SU-DHL-6 (cell line): ENCODE data around the gene D2HGDH.

ENCODE experiments used
- H2AFZ ChIP-seq: fragments of 200-600 bp; sonication (generic); 2 replicates; pipeline ENCODE4 v1.6.1; 2014; ENCODE audit warnings: low read depth, mild to moderate bottlenecking, moderate library complexity, mixed read lengths, antibody characterized with exemption, low read length; ENCODE audit not compliant: severe bottlenecking
- H3F3A ChIP-seq: fragments of 200-600 bp; shearing (Covaris generic); 2 replicates; pipeline ENCODE4 v1.6.0; 2016; ENCODE audit warnings: antibody characterized with exemption, mild to moderate bottlenecking; ENCODE audit not compliant: insufficient read depth
- H3K27ac ChIP-seq: fragments of 200-600 bp; sonication (generic); 2 replicates; pipeline ENCODE4 v1.5.1; 2016; ENCODE audit warnings: low read depth, mild to moderate bottlenecking, low read length, moderate library complexity, mixed read lengths
- H3K27me3 ChIP-seq: fragments of 200-600 bp; sonication (generic), shearing (Covaris generic); 2 replicates; pipeline ENCODE4 v1.6.0; 2014; ENCODE audit warnings: mild to moderate bottlenecking, low read length
- H3K36me3 ChIP-seq: fragments of 200-600 bp; sonication (generic); 2 replicates; pipeline ENCODE4 v1.6.1; 2014; ENCODE audit warnings: mild to moderate bottlenecking, low read length, mixed read lengths
- H3K4me2 ChIP-seq: fragments of 300-600, 200-600 bp; shearing (Covaris generic), sonication (generic); 2 replicates; pipeline ENCODE4 v1.6.0; 2014; ENCODE audit warnings: low read length, low read depth, mild to moderate bottlenecking; ENCODE audit not compliant: poor library complexity, severe bottlenecking
- H3K4me3 ChIP-seq: fragments of 200-600 bp; sonication (generic); 2 replicates; pipeline ENCODE4 v1.5.1; 2014; ENCODE audit warnings: antibody characterized with exemption, low read length, mild to moderate bottlenecking, mixed read lengths; ENCODE audit not compliant: insufficient read depth, poor library complexity, severe bottlenecking
- H3K79me2 ChIP-seq: fragments of 200-600 bp; sonication (generic); 2 replicates; pipeline ENCODE4 v1.6.1; 2014; ENCODE audit warnings: mild to moderate bottlenecking, low read length, moderate library complexity; ENCODE audit not compliant: insufficient read depth
- H3K9ac ChIP-seq: fragments of 200-600 bp; sonication (generic); 2 replicates; pipeline ENCODE4 v1.7.0; 2014; ENCODE audit warnings: mild to moderate bottlenecking, low read length
- H3K9me2 ChIP-seq: fragments of 200-600 bp; sonication (generic); replicated peaks from 2 replicates; pipeline ENCODE4 v1.6.1; 2014; ENCODE audit warnings: low read length; ENCODE audit not compliant: insufficient read depth
- H3K9me3 ChIP-seq: fragments of 200-600 bp; sonication (generic); 2 replicates; pipeline ENCODE4 v1.6.1; 2014; ENCODE audit warnings: low read length, mixed read lengths; ENCODE audit not compliant: insufficient read depth
- H4K20me1 ChIP-seq: fragments of 200-600 bp; sonication (generic); 2 replicates; pipeline ENCODE4 v1.6.1; 2014; ENCODE audit warnings: low read depth, mild to moderate bottlenecking, antibody characterized with exemption, low read length, moderate library complexity, mixed read lengths
- EZH2phosphoT487 ChIP-seq: fragments of 200-600 bp; sonication (generic), shearing (Covaris generic); conservative IDR thresholded peaks from 2 replicates; pipeline ENCODE4 v1.6.1; 2018; ENCODE audit warnings: mild to moderate bottlenecking, antibody characterized with exemption, low read length, moderate library complexity, mixed read lengths
- TF ChIP-seq, protein P1 (sequence below): fragments of 200-600 bp; sonication (generic); IDR thresholded peaks from one replicate; pipeline ENCODE4 v1.5.1; 2017; ENCODE audit warnings: antibody characterized with exemption, mild to moderate bottlenecking, low read length, moderate library complexity; ENCODE audit not compliant: insufficient read depth, poor library complexity, severe bottlenecking

D2HGDH gene

DNA sequence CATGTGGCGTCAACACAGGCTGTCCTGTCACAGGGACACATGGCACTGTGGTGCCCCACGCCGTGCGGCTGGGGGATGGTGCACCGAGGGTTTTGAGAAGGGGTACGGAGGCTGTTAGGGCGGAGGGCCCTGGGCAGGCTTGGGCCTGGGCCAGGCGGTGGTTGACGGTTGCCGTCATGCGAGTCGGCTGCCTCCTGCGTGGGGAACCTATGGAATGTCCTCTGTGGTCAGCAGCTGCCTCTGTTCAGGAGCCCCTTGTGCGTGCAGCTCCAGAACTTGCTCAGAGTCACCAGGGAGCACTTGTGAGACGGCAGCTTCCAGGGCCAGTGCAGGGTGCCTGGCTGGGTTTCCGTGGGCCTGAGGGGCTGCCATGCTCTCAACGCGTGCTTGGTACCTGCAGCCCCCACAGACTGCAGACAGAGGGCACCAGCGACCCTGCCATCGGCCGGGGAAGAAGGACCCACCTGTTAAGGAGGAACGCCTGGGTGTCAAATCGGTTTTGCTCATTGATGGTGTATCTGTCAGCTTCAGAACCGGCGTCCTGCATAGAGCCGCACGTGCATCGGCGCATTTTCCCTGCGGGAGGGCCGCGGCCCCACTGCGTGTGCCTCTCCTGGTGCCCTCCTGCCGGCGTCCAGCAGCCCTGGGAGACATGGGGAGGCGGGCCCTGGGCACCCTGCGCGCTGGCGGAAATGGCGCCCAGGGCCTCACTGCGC, 10.0 kb upstream of the D2HGDH start:
- H2AFZ ChIP-seq, result no peak overlapping the region
- H3K27me3 ChIP-seq, result no peaks in the 10 kb centered on the region
- H4K20me1 ChIP-seq, result no peaks in the 10 kb centered on the region
- H3K9ac ChIP-seq, result no peak overlapping the region
- no peaks in the 10 kb centered on the region for H3K9me2 ChIP-seq
- peaks cover 24% of the 10 kb centered on the region; the same call in 1 of the 2 replicates for H3K9me3 ChIP-seq
- TF ChIP-seq EZH2phosphoT487, result no peak
- TF ChIP-seq, protein P1, sequence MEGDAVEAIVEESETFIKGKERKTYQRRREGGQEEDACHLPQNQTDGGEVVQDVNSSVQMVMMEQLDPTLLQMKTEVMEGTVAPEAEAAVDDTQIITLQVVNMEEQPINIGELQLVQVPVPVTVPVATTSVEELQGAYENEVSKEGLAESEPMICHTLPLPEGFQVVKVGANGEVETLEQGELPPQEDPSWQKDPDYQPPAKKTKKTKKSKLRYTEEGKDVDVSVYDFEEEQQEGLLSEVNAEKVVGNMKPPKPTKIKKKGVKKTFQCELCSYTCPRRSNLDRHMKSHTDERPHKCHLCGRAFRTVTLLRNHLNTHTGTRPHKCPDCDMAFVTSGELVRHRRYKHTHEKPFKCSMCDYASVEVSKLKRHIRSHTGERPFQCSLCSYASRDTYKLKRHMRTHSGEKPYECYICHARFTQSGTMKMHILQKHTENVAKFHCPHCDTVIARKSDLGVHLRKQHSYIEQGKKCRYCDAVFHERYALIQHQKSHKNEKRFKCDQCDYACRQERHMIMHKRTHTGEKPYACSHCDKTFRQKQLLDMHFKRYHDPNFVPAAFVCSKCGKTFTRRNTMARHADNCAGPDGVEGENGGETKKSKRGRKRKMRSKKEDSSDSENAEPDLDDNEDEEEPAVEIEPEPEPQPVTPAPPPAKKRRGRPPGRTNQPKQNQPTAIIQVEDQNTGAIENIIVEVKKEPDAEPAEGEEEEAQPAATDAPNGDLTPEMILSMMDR, result no peak
- H3F3A ChIP-seq, result no peaks in the 10 kb centered on the region
- no peak overlapping the region for H3K4me2 ChIP-seq
- H3K79me2 ChIP-seq, result no peaks in the 10 kb centered on the region
- no peak overlapping the region for H3K4me3 ChIP-seq
- H3K27ac ChIP-seq, result no peak overlapping the region
- peaks cover 24% of the 10 kb centered on the region for H3K36me3 ChIP-seq

DNA sequence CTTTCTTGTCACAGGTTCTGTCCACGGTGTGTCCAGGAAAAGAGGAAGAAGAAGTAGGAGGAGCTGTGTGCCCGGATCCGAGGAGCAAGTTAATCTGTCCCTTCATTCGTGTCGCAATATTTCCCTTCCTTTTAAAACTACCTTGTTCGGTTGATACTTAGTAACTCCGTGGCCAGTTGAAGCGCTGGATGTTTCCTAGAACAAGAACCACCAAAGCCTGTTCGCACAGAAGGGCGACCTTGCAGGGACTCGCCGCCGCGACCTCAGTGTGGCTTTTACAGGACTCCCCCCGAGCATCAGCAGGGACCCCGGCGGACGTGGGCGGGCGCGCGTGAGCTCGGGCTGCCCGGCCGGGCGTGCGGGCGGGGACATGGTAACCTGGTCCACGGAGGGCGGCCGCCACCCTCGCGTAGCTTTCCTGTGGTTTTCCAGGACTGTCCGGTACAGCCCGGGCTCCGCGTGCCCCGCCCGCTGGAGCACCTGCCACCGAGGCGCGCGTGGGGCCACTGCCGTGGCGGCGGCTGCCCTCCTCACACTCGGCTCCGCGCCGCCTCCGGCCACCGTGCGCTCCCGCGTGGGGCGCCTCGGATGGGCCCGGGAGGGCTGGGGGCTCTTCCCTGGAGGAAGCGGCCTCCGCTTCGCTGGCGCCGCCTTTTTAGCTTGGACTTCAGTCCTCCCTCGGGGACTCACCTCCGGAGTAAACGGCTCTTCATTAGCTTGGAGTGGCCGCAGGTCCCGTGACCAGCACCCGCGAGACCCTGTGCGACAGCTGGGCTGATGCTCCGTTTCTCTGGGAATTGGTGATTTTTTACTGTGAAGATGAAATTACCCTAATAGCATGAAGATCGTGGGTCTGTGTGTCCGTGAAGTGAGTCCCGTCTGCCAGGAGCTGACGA, 9.2 kb upstream of the D2HGDH start:
- TF ChIP-seq EZH2phosphoT487, result no peak
- TF ChIP-seq, protein P1, result no peak
- Histone ChIP-seq H3K79me2 (no peaks in the 10 kb centered on the region), H3K27me3 (no peaks in the 10 kb centered on the region), H3F3A (no peaks in the 10 kb centered on the region), H3K9me2 (no peaks in the 10 kb centered on the region), H3K4me2 (no peak overlapping the region), H3K27ac (no peak overlapping the region), H3K9ac (no peak overlapping the region), H3K9me3 (peaks cover 24% of the 10 kb centered on the region; the same call in 1 of the 2 replicates), H3K36me3 (peaks cover 22% of the 10 kb centered on the region), H4K20me1 (no peaks in the 10 kb centered on the region), H3K4me3 (no peak overlapping the region), H2AFZ (no peak overlapping the region)

DNA sequence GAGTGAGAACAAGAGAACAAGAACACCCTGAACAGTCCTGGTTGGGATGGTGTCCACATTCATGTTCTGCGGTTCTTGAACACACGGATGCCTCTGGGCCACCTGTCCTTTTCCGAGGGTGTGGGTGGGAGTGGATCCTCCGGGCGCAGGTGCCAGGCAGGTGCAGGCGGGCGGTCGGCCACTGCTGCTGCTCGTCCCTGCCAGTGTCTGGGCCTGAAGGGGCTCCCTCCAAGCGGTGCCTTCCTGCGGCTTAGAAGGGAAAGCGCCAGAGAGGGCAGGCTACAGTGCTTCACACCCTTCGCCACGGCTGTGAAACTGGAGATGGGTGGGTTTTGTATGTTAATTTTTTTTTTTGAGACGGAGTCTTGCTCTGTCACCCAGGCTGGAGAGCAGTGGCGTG, 8.0 kb upstream of the D2HGDH start:
- Histone ChIP-seq H3K36me3 (peaks cover 16% of the 10 kb centered on the region), H3K79me2 (no peaks in the 10 kb centered on the region), H3F3A (no peaks in the 10 kb centered on the region), H3K9ac (no peak overlapping the region), H3K9me2 (no peaks in the 10 kb centered on the region), H3K4me2 (no peak overlapping the region), H2AFZ (no peak overlapping the region), H3K4me3 (no peak overlapping the region), H3K27ac (no peak overlapping the region), H3K9me3 (peaks cover 21% of the 10 kb centered on the region; the same call in 1 of the 2 replicates), H3K27me3 (no peaks in the 10 kb centered on the region), H4K20me1 (no peaks in the 10 kb centered on the region)
- TF ChIP-seq, protein P1, result no peak
- no peak for TF ChIP-seq EZH2phosphoT487
